ENCODE measurements around the gene PHPT1. TPM values are rescaled to one million over a fixed set of nuclear protein-coding genes. Genes with fewer than 3 reads are reported as not detected.

Gene PHPT1
- total RNA-seq, 5 donors from 2014 or later (not counting 1 experiment from before 2014, with no cell fraction given), result 23.3 to 56.8 (median 43.5) TPM

DNA sequence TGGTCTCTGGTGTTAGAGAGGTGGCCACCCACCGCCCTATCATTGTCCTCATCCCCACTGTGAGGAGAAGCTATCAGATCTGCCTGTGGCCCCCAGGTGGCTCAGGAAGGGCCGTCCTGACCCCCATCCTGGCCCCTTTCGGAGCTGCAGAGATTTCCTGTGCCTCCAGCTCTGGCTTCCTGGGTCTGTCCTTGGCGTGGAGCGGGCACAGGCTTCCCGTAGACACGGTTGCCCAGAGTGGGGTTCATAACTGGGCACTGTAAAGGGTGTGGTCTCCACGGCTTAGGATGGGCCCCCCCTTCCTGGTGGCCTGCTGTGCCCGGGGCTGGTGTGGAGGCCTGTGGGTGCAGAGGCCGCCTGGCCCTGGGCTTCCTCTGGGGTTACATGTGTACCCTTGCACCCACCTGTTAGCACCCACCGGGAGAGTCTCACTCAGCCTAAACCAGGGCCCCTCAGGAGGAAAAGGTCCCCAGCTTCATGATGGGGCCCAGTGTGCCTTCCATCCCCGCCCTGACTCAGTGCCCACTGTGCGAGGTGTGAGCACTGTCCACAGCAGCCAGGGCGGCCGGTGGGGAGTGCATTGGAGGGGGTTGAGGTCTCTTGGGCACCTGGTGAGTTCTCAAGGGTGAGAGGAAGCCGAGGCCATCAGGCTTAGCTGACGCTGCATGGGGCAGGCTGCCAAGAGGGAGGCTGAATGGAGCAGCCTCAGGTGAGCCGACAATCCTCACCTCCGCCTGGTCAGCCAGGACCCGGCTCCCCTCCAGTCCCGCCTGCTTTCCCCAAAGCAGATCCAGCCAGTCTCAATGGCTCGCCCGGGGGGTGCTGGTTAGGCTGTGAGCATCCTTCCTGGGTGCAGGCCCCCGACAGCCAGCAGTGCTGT is 22.3 kb upstream of the PHPT1 start:
- H3K4me3 Mint-ChIP-seq, result no peak overlapping the region
- ATAC-seq (replicated peaks in 1 of 4), result no peak
- no peak overlapping the region for H3K4me3 ChIP-seq (ENCODE audit: control insufficient read depth in 1 of 2, extremely low read depth in 1 of 2, low read length in 1 of 2)
- no peak overlapping the region for H3K27ac ChIP-seq (ENCODE audit: low read length)
- no peaks in the 10 kb centered on the region for H3K27me3 ChIP-seq (replicated peaks in 1 of 2; ENCODE audit: control insufficient read depth in 2 of 2, extremely low read depth in 1 of 2, insufficient read depth in 2 of 2, low read length in 1 of 2)
- POLR2A ChIA-PET, result no interaction called here
- H3K9me3 Mint-ChIP-seq, result no peaks in the 10 kb centered on the region
- peaks cover under 1% of the 10 kb centered on the region for H3K36me3 Mint-ChIP-seq
- DNase-seq, result no peak
- H3K4me1 ChIP-seq (ENCODE audit: control insufficient read depth in 1 of 2, extremely low read depth in 1 of 2, insufficient read depth in 2 of 2, low read length in 2 of 2), result no peaks in the 10 kb centered on the region
- peaks cover 16 to 52% of the 10 kb centered on the region in 2 donors for H3K36me3 ChIP-seq (ENCODE audit: control insufficient read depth in 2 of 2, extremely low read depth in 1 of 2, insufficient read depth in 1 of 2, low read length in 1 of 2)
- CTCF ChIA-PET, result no interaction called here
- H3K9me3 ChIP-seq, result no peaks in the 10 kb centered on the region
- H3K27ac Mint-ChIP-seq, result no peak overlapping the region
- no peaks in the 10 kb centered on the region for H3K4me1 Mint-ChIP-seq
- 94% methylated on average over 18 of the region's 24 CpGs for WGBS (ENCODE audit: insufficient coverage)
- H3K27me3 Mint-ChIP-seq, result no peaks in the 10 kb centered on the region

GRCh38 chr9:136827794-136828473 is 21.3 kb upstream of the PHPT1 start:
- peaks cover 4% of the 10 kb centered on the region for H3K36me3 Mint-ChIP-seq

DNA sequence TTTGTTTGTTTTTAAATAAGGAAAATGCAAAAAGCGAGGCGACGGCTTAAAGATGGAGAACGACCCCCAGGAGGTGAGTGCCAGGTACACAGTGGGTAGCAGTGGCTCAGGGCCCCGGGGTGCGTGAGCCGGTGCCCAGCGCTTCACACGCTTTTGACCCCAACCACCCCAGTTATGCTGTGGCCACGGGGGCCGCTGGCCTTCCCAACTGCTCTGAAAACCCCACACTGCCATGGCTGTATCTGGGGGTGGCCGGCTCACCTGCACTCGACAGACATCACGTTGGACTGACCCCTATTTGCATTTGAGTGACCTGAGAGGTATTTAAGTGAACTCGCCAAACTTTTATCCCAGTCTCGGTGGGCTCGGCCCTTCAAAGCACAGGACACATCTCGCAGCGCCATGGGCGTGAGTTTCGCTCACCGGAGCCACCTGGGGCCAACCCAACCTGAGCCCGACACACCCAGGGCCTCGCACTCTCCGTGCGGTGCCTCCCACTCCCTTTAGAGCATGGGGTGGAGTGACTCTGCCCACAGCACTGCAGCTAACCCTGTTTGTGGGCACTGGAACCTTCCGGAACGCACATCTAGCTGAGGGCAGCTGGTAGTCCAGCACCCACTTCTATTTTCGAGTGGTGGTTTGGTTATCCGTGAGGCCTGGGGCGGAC is 20.6 kb upstream of the PHPT1 start:
- H3K27me3 ChIP-seq (replicated peaks in 1 of 2; ENCODE audit: control insufficient read depth in 2 of 2, extremely low read depth in 1 of 2, insufficient read depth in 2 of 2, low read length in 1 of 2), result no peaks in the 10 kb centered on the region
- Mint-ChIP-seq H3K36me3 (peaks cover 4% of the 10 kb centered on the region), H3K4me3 (no peak overlapping the region), H3K27me3 (no peaks in the 10 kb centered on the region), H3K9me3 (no peaks in the 10 kb centered on the region), H3K4me1 (no peaks in the 10 kb centered on the region), H3K27ac (no peak overlapping the region)
- no peaks in the 10 kb centered on the region for H3K9me3 ChIP-seq
- peaks cover 21 to 50% of the 10 kb centered on the region in 2 donors for H3K36me3 ChIP-seq (ENCODE audit: control insufficient read depth in 2 of 2, extremely low read depth in 1 of 2, insufficient read depth in 1 of 2, low read length in 1 of 2)
- POLR2A ChIA-PET, result no interaction called here
- no peaks in the 10 kb centered on the region for H3K4me1 ChIP-seq (ENCODE audit: control insufficient read depth in 1 of 2, extremely low read depth in 1 of 2, insufficient read depth in 2 of 2, low read length in 2 of 2)
- DNase-seq, result no peak
- 96% methylated on average over 24 of the region's 31 CpGs for WGBS (ENCODE audit: insufficient coverage)
- no peak overlapping the region for H3K27ac ChIP-seq (ENCODE audit: low read length)
- CTCF ChIA-PET, result no interaction called here
- H3K4me3 ChIP-seq (ENCODE audit: control insufficient read depth in 1 of 2, extremely low read depth in 1 of 2, low read length in 1 of 2), result no peak overlapping the region
- ATAC-seq (replicated peaks in 1 of 4), result no peak

More at GRCh38 chr9:136827794-136828473, 21.3 kb upstream of the PHPT1 start:
- ATAC-seq (replicated peaks in 1 of 4) (no peak), DNase-seq (no peak)
- Mint-ChIP-seq H3K4me1 (no peaks in the 10 kb centered on the region), H3K27ac (no peak overlapping the region), H3K27me3 (no peaks in the 10 kb centered on the region), H3K4me3 (no peak overlapping the region), H3K9me3 (no peaks in the 10 kb centered on the region)
- 94% methylated on average over 6 of the region's 14 CpGs for WGBS (ENCODE audit: insufficient coverage)
- Histone ChIP-seq H3K4me3 (ENCODE audit: control insufficient read depth in 1 of 2, extremely low read depth in 1 of 2, low read length in 1 of 2) (no peak overlapping the region), H3K36me3 (ENCODE audit: control insufficient read depth in 2 of 2, extremely low read depth in 1 of 2, insufficient read depth in 1 of 2, low read length in 1 of 2) (peaks cover 21 to 55% of the 10 kb centered on the region in 2 donors), H3K27ac (ENCODE audit: low read length) (no peak overlapping the region), H3K9me3 (no peaks in the 10 kb centered on the region), H3K4me1 (ENCODE audit: control insufficient read depth in 1 of 2, extremely low read depth in 1 of 2, insufficient read depth in 2 of 2, low read length in 2 of 2) (no peaks in the 10 kb centered on the region), H3K27me3 (replicated peaks in 1 of 2; ENCODE audit: control insufficient read depth in 2 of 2, extremely low read depth in 1 of 2, insufficient read depth in 2 of 2, low read length in 1 of 2) (no peaks in the 10 kb centered on the region)
- CTCF ChIA-PET, result no interaction called here
- POLR2A ChIA-PET, result no interaction called here

GRCh38 chr9:136829412-136829811 is 19.8 kb upstream of the PHPT1 start:
- no peak overlapping the region for H3K27ac Mint-ChIP-seq
- over 99% methylated on average over 9 of the region's 14 CpGs for WGBS (ENCODE audit: insufficient coverage)
- H3K27me3 ChIP-seq (replicated peaks in 1 of 2; ENCODE audit: control insufficient read depth in 2 of 2, extremely low read depth in 1 of 2, insufficient read depth in 2 of 2, low read length in 1 of 2), result no peaks in the 10 kb centered on the region
- no peak overlapping the region for H3K4me3 ChIP-seq (ENCODE audit: control insufficient read depth in 1 of 2, extremely low read depth in 1 of 2, low read length in 1 of 2)
- no peaks in the 10 kb centered on the region for H3K4me1 ChIP-seq (ENCODE audit: control insufficient read depth in 1 of 2, extremely low read depth in 1 of 2, insufficient read depth in 2 of 2, low read length in 2 of 2)
- H3K9me3 Mint-ChIP-seq, result no peaks in the 10 kb centered on the region
- no peak overlapping the region for H3K4me3 Mint-ChIP-seq
- H3K27ac ChIP-seq (ENCODE audit: low read length), result no peak overlapping the region
- ChIA-PET POLR2A (no interaction called here), CTCF (no interaction called here)
- H3K27me3 Mint-ChIP-seq, result no peaks in the 10 kb centered on the region
- ATAC-seq (replicated peaks in 1 of 4), result no peak
- peaks cover 24 to 45% of the 10 kb centered on the region in 2 donors for H3K36me3 ChIP-seq (ENCODE audit: control insufficient read depth in 2 of 2, extremely low read depth in 1 of 2, insufficient read depth in 1 of 2, low read length in 1 of 2)
- H3K9me3 ChIP-seq, result no peaks in the 10 kb centered on the region
- no peaks in the 10 kb centered on the region for H3K4me1 Mint-ChIP-seq
- peaks cover 7% of the 10 kb centered on the region for H3K36me3 Mint-ChIP-seq
- no peak for DNase-seq

GRCh38 chr9:136829981-136830885 is 19.0 kb upstream of the PHPT1 start:
- WGBS (ENCODE audit: insufficient coverage), result 97% methylated on average over 39 of the region's 41 CpGs
- Histone ChIP-seq H3K4me3 (ENCODE audit: control insufficient read depth in 1 of 2, extremely low read depth in 1 of 2, low read length in 1 of 2) (no peak overlapping the region), H3K4me1 (ENCODE audit: control insufficient read depth in 1 of 2, extremely low read depth in 1 of 2, insufficient read depth in 2 of 2, low read length in 2 of 2) (no peaks in the 10 kb centered on the region), H3K36me3 (ENCODE audit: control insufficient read depth in 2 of 2, extremely low read depth in 1 of 2, insufficient read depth in 1 of 2, low read length in 1 of 2) (peaks cover 21 to 40% of the 10 kb centered on the region in 2 donors), H3K27ac (ENCODE audit: low read length) (no peak overlapping the region), H3K9me3 (no peaks in the 10 kb centered on the region), H3K27me3 (replicated peaks in 1 of 2; ENCODE audit: control insufficient read depth in 2 of 2, extremely low read depth in 1 of 2, insufficient read depth in 2 of 2, low read length in 1 of 2) (no peaks in the 10 kb centered on the region)
- no peaks in the 10 kb centered on the region for H3K9me3 Mint-ChIP-seq
- CTCF ChIA-PET, result no interaction called here
- ATAC-seq (replicated peaks in 1 of 4), result no peak
- H3K4me3 Mint-ChIP-seq, result no peak overlapping the region
- H3K4me1 Mint-ChIP-seq, result no peaks in the 10 kb centered on the region
- H3K27ac Mint-ChIP-seq, result no peak overlapping the region
- POLR2A ChIA-PET, result no interaction called here
- H3K27me3 Mint-ChIP-seq, result no peaks in the 10 kb centered on the region
- DNase-seq, result no peak
- H3K36me3 Mint-ChIP-seq, result peaks cover 7% of the 10 kb centered on the region
